Tongue (tissue), 2 donors: ENCODE results near the gene GPR107. TPM values are rescaled to one million over a fixed set of nuclear protein-coding genes. Genes with fewer than 3 reads are reported as not detected.
A peak's percentile ranks its signal among the peaks of the same experiment; 100 is the strongest.

Experiments
- DNase-seq: peaks from one replicate; pipeline ENCODE4 v3.0.0-alpha.2; 2015
- total RNA-seq: library from RNA; depleted of rRNA; stranded (reverse); fragments of >200 nt; gene quantifications from one replicate; pipeline ENCODE4 v1.2.3, GENCODE V29; 2014

GPR107 gene
- total RNA-seq, 1 donor from 2014 or later: 30.0 TPM

- no peak for DNase-seq
Observed at GRCh38 chr9:130027533-130028365, 26.0 kb upstream of the GPR107 start.

GRCh38 chr9:130028493-130029222, 25.0 kb upstream of the GPR107 start:
- no peak for DNase-seq

DNA sequence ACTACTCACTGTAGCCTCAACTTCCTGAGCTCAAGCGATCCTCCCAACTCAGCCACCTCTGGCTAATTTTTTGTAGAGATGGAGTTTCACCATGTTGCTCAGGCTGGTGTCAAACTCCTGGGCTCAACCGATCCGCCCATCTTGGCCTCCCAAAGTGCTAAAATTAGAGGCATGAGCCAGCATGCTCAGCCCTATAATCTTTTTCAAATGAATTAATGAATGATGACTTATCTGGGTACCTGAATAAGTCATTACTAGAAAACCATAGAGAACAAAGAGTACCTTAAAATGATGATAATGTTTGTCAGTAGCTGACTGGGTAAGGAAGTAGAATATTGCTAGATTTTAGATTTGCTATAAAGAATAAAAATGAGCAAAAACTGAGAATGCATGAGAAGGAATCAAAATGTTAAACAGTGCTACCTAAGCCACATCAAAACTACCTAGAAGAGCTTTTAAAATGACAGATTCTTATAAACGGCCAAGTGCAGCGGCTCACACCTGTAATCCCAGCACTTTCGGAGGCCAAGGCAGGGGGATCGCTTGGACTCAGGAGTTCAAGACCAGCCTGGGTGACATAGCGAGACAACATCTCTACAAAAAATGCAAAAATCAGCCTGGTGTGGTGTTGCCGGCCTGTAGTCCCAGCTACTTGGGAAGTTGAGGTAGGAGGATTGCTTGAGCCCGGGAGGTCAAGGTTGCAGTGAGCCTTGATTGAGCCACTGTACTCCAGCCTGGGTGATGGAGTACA, 24.3 kb upstream of the GPR107 start:
- DNase-seq: no peak

DNA sequence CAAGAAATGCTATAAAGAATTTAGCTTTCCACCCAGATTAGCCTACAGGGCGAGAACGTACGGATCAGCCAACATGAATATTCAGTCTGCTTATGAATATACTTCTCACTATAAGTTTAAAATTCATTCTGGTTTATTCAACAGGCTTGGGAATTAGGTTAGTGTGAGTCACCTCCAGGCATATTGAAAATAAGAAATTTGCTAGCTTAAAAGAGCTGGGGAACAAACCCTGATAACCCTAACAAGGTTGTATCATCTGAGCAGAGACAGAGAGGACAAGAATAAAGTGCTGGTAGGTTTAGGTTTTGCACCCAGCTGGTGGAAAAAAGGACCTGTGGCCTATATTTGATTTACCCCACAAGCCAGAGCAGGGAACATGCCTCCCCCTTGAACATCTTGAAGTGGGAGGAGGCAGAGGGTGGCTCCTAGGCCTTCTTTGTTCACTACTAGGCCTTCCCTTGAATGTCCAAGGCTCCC, 23.0 kb upstream of the GPR107 start:
- no peak for DNase-seq

DNA sequence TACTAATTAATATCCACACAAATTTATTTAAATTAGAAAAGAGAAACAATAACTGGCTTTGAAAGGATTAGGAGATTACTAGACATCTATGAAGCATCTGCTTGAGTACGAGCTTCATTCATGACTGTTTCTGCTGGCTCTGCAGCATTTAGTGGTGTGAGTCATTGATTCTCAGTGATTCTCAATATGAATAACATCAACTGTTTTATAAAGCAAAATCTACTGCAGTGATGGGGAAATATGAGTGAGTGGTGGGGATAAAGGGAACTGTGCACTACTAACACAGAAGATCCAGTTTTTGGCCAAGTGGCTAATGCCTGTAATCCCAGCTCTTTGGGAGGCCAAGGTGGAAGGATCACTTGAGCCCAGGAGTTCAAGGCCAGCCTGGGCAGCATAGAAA, 19.1 kb upstream of the GPR107 start:
- no peak for DNase-seq

DNA sequence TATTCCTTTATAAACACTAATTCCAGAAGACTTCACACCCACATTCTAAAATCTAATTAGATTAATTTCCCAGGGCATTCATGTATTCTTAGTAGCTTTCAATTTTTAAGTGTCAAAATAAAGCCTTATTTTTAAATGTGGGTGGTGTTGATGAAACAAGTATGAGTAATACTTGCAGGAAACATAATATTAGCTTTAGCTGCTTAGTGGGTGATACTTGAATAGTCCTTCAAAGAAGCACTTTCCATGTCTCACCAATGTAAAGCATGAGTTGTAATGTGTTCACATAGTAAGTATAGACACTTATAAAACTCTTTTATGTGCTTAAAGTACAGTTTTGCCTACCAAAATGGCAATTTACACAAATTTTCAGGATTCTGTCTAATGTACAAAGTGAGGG, 17.6 kb upstream of the GPR107 start:
- no peak for DNase-seq

GRCh38 chr9:130039528-130040147, 14.1 kb upstream of the GPR107 start:
- DNase-seq: peak; percentile 20

DNA sequence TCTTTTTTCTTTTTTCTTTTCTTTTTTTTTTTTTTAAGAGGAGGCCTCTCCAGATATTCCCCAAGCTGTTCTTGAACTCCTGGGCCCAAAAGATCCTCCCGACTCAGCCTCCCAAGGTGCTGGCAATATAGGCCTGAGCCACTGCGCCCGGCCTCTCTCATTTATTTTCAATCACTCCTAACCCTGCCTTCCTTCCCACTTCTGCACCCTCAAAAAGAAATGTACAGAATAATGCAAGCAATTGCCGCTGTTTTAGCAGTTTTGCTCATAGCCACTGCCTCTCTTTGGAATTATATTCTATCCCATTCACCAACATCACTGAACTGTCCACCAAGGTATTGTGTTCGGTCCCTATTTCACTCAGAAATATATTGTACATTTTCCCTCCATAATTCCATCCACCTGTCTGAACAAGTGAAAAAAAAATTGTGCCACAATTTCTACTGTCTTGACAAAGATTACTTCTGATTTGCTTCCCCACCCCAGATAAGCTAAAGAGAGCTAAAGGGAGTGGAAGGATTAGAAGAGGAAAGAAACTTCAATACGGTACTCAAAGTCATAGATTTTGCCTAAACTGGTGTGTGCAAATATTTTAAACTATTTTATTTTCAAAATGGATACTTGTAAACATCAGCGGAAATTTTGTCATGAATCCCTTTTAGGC, 12.6 kb upstream of the GPR107 start:
- DNase-seq: no peak

GRCh38 chr9:130041648-130042405, 11.9 kb upstream of the GPR107 start:
- DNase-seq: peak; percentile 31

DNA sequence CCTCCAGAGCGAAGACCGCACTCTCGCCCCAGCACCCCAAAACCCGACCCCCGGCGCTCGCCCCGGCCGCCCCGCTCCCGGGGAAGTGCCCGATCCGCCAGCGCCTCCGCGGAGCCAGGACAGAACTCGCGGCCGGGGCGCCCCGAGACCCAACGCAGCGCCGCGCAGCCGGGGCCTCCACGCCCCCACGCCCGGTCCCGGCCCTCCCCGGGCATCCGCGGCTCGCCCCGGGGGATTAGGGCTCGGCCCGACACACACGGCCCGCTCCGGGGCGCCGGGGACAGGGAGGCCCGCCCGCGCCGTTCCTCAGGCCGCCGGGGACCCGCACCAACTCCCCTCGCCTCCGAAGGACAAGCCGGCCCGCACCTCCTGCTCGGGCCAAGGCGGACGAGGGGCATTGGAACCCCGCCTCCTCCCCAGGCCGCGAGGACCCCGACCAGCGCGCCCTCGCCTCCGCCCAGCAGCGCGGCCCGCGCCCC, 11.3 kb upstream of the GPR107 start:
- no peak for DNase-seq

GRCh38 chr9:130042885-130043653, 10.6 kb upstream of the GPR107 start, which contains the start of gene FNBP1:
Gene FNBP1 (minus strand): TSS chr9:130043189. CDS start chr9:130042975, 214 bp downstream.
- DNase-seq: peak; percentile 91

DNA sequence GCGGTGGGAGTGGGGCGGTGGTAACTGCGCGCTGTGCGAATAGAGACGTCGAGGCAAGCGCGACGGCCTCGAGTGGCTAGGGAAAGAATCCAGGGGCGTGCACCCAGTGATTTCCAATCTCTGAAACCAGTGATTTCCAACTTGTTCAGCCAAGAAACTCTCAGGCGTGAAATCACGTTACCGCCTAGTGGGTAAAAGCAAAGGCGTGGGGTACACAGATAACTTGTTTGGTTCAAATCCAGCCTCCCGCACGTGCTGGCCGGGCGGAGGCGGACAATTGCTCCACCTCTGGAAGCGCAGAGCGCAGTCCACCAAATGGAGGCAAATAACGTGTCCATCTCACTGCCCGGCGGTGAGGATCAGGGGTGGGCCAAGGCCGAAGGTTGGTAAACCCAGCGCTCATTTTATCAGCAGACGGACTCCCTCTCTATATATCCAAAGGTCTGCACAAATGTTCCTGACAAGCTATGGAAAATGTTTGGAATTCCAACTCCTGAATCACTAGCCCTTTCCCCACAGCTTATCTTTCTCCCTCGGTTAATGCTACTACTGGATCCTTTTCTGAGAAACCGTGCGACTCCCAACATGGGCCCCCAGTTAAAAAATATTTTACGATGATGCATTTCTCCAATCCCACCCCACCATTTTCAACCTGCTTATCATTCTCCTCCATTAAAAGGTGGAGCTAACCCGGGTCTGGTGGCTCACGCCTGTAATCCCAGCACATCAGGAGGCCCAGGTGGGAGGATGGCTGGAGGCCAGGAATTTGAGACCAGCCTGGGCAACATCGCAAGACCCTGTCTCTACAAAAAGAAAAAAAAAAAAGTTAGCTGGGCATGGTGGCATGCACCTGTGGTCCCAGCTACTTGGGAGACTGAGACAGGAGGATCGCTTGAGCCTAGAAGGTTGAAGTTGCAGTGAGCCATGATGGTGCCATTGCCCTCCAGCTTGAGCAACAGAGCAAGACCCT, 9.8 kb upstream of the GPR107 start:
- DNase-seq: peak; percentile 51

- DNase-seq: no peak
Observed at GRCh38 chr9:130045725-130046450, 7.8 kb upstream of the GPR107 start.

DNA sequence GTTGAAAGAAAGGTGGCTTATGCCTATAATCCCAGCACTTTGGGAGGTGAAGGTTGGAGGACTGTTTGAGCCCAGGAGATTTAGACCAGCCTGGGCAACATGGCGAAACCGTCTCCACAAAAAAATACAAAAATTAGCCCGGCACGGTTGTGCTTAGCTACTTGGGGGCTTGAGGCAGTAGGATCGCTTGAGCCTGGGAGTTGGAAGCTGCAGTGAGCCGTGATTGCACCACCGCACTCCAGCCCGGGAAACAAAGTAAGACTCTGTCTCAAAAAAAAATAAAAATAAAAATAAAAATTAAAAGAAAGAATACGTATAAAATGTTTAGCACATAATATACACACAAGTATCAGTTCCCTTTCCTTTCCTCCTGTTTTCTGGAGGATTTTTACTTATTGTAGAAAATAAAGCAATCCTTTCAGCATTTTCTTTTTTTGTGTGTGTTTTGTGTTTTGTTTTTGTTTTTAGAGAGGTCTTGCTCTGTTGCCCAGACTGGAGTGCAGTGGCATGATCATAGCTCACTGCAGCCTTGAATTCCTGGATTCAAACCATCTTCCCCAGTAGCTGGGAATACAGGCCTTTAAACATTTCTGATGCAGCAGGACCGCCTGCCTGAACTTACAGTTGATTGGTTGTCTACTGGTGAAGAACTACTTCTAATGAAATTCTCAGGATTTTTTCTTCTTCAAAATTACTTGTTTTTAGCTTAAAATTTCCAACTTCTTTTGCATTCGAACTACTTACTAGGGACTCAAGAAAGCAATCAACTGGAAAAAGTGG, 4.1 kb upstream of the GPR107 start:
- no peak for DNase-seq

DNA sequence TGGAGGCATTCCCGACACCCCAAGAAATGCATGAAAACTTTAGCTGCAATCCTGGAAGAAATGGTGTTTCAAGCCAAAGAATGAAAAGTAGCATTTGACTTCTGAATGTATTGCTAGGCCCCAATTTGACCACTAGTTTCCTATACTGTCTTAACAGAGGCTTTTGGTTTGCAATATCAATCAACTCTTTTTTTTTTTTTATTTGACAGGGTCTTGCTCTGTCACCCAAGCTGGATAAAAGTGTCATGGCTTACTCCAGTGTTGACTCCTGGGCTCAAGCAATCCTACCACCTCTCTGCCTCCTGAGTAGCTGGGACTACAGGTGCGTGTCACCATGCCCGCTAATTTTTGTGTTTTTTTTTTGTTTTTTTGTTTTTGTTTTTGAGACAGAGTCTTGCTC, 3.2 kb upstream of the GPR107 start:
- DNase-seq: no peak

GRCh38 chr9:130051855-130052254, 1.9 kb upstream of the GPR107 start:
- peak; percentile 46 for DNase-seq

DNA sequence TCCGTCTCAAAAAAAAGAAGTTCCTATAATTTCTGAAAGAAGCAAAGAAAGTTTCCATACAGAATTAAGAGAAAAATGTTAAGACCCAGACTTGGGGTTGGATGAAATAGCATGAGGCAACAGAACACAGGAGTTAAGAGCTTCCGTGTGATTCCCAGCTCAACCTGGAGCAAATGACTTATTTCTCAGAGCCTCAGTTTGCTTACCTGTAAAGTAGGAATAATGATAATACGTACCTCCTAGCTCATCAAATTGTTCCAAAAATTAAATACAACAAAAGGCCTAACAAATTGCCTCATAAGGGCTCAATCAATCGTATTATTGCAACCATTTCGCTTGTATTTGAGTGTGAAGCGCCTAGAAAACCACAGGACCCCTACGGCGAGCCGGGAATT, 600 bp upstream of the GPR107 start:
- no peak for DNase-seq
